Left renal cortex interstitium (tissue), 4 donors: ENCODE results near the gene CHAC1. TPM values are rescaled to one million over a fixed set of nuclear protein-coding genes. Genes with fewer than 3 reads are reported as not detected.

Experiments
- DNase-seq, 4 donors: peaks; one replicate each; pipeline ENCODE4 v3.0.0-alpha.2; 2013; ENCODE audit warnings: low read depth in 4 of 4, low spot score in 2 of 4, missing footprints in 1 of 4
- polyA plus RNA-seq, 4 donors: library from polyadenylated mRNA; unstranded; fragments of 120-200 nt; gene quantifications; one replicate each; pipeline ENCODE4 v1.2.1, GENCODE V29; 2013; ENCODE audit not compliant: insufficient read length in 4 of 4

CHAC1 gene
- polyA plus RNA-seq, 4 donors: 3.1 to 4.9 (median 3.8) TPM

- DNase-seq: no peak
These were observed 30.7 kb upstream of the CHAC1 start for GRCh38 chr15:40922608-40923005.

- DNase-seq: no peak
These were observed 29.7 kb upstream of the CHAC1 start for GRCh38 chr15:40923551-40923950.

GRCh38 chr15:40925495-40925862, 27.8 kb upstream of the CHAC1 start:
- no peak for DNase-seq

- DNase-seq: no peak
These were observed 27.2 kb upstream of the CHAC1 start for GRCh38 chr15:40925863-40926658.

GRCh38 chr15:40926659-40927494, 26.4 kb upstream of the CHAC1 start:
- no peak for DNase-seq

GRCh38 chr15:40927495-40927872, 25.8 kb upstream of the CHAC1 start:
- DNase-seq: no peak

- no peak for DNase-seq
These were observed 25.1 kb upstream of the CHAC1 start for GRCh38 chr15:40927873-40928806.

- no peak for DNase-seq
These were observed 24.2 kb upstream of the CHAC1 start, which contains the start of gene DLL4 for GRCh38 chr15:40928821-40929659. TSS of gene DLL4 (plus strand) at chr15:40929340. CDS start at chr15:40929669, 329 bp downstream.

GRCh38 chr15:40929660-40930429, 23.4 kb upstream of the CHAC1 start:
- DNase-seq: no peak

GRCh38 chr15:40930430-40931299, 22.6 kb upstream of the CHAC1 start:
- no peak for DNase-seq

GRCh38 chr15:40931300-40932142, 21.8 kb upstream of the CHAC1 start:
- DNase-seq: no peak

GRCh38 chr15:40932156-40932555, 21.1 kb upstream of the CHAC1 start:
- no peak for DNase-seq

- DNase-seq: no peak
These were observed 20.4 kb upstream of the CHAC1 start for GRCh38 chr15:40932649-40933516.

GRCh38 chr15:40933517-40933902, 19.8 kb upstream of the CHAC1 start:
- no peak for DNase-seq

GRCh38 chr15:40934457-40934856, 18.8 kb upstream of the CHAC1 start:
- no peak for DNase-seq

GRCh38 chr15:40936234-40936708, 17.0 kb upstream of the CHAC1 start:
- DNase-seq: no peak
